PC-3 (cell line): Measurements from ENCODE around the gene WDR1. TPM values are rescaled to one million over a fixed set of nuclear protein-coding genes. Genes with fewer than 3 reads are reported as not detected.

Source experiments
- ATAC-seq: fragments of 200-7000 bp; cut with Tn5 transposase; 2 replicates; pipeline ENCODE4 v1.9.1; 2020; ENCODE audit warnings: mild to moderate bottlenecking, moderate library complexity
- BruUV-seq: library from RNA; stranded (reverse); fragments of 400-500 nt; replicated peaks from 2 replicates; lab custom pipeline; 2021; lab: Mats Ljungman, UMichigan
- CTCF ChIA-PET: fragments of 300-600 bp; sonication (Branson Sonifier 250); formaldehyde crosslinking; loops from one replicate; lab custom pipeline; 2022; ENCODE audit warnings: antibody characterized with exemption; lab: Charles Lee
- POLR2A ChIA-PET: fragments of 300-600 bp; sonication (Branson Sonifier 250); formaldehyde crosslinking; loops from one replicate; lab custom pipeline; 2022; ENCODE audit warnings: antibody characterized with exemption; ENCODE audit not compliant: unreplicated experiment; lab: Charles Lee
- DNase-seq: peaks from one replicate; pipeline ENCODE4 v3.0.0-alpha.2; 2015
- H2AFZ ChIP-seq: fragments of 300-600 bp; sonication (generic); 2 replicates; pipeline ENCODE4 v1.6.0; 2016; ENCODE audit warnings: antibody characterized with exemption, low read length
- H3F3A ChIP-seq: fragments of 300-600 bp; sonication (generic); one replicate; pipeline ENCODE4 v1.6.0; 2017; ENCODE audit warnings: antibody characterized with exemption, low read length, control low read depth, mild to moderate bottlenecking; ENCODE audit not compliant: unreplicated experiment
- H3K27ac ChIP-seq: fragments of 300-600 bp; sonication (generic); 2 replicates; pipeline ENCODE4 v1.5.1; 2016; ENCODE audit warnings: mild to moderate bottlenecking, low read length
- H3K27me3 ChIP-seq: fragments of 300-600 bp; sonication (generic); 2 replicates; pipeline ENCODE4 v1.6.1; 2016; ENCODE audit warnings: low read length, mixed read lengths
- H3K36me3 ChIP-seq: fragments of 300-600 bp; sonication (generic); 2 replicates; pipeline ENCODE4 v1.6.1; 2016; ENCODE audit warnings: low read depth, mixed run types, low read length, mixed read lengths
- H3K4me1 ChIP-seq: fragments of 300-600 bp; sonication (generic); 2 replicates; pipeline ENCODE4 v1.5.1; 2016; ENCODE audit warnings: low read length; ENCODE audit not compliant: insufficient read depth
- H3K4me2 ChIP-seq: fragments of 300-600 bp; sonication (generic); 2 replicates; pipeline ENCODE4 v1.6.0; 2016; ENCODE audit warnings: low read length
- H3K4me3 ChIP-seq: fragments of 300-600 bp; sonication (generic); 2 replicates; pipeline ENCODE4 v1.5.1; 2016; ENCODE audit warnings: mild to moderate bottlenecking, low read length, mixed read lengths
- H3K79me2 ChIP-seq: fragments of 300-600 bp; sonication (generic); 2 replicates; pipeline ENCODE4 v1.6.1; 2017; ENCODE audit warnings: low read length, mixed read lengths
- H3K9ac ChIP-seq: fragments of 300-600 bp; sonication (generic); 2 replicates; pipeline ENCODE4 v1.6.0; 2016; ENCODE audit warnings: mild to moderate bottlenecking, low read length
- H3K9me2 ChIP-seq: fragments of 300-600 bp; sonication (generic); replicated peaks from 2 replicates; pipeline ENCODE4 v1.6.1; 2016; ENCODE audit warnings: mixed run types, low read length, mixed read lengths
- H3K9me3 ChIP-seq: fragments of 300-600 bp; sonication (generic); 2 replicates; pipeline ENCODE4 v1.6.1; 2016; ENCODE audit warnings: low read length, mixed read lengths
- H4K20me1 ChIP-seq: fragments of 300-600 bp; sonication (generic); 2 replicates; pipeline ENCODE4 v1.6.1; 2016; ENCODE audit warnings: low read length, mixed read lengths
- EZH2 ChIP-seq: fragments of 300-600 bp; sonication (generic); IDR thresholded peaks from one replicate; pipeline ENCODE4 v1.6.1; 2017; ENCODE audit warnings: antibody characterized with exemption, mild to moderate bottlenecking, low read length; ENCODE audit not compliant: unreplicated experiment
- EZH2phosphoT487 ChIP-seq: fragments of 300-600 bp; sonication (generic); IDR thresholded peaks from 2 replicates; pipeline ENCODE4 v1.6.1; 2018; ENCODE audit warnings: mild to moderate bottlenecking, antibody characterized with exemption, low read length, borderline replicate concordance
- intact Hi-C: fragments of 100-400 bp; cut with micrococcal nuclease; formaldehyde crosslinking; loops from 2 replicates; pipeline ENCODE4 v1.9.0; 2023
- total RNA-seq: library from RNA; depleted of rRNA; stranded (reverse); fragments of >200 nt; gene quantifications from 2 replicates; pipeline ENCODE4 v1.2.3, GENCODE V29; 2014
- TF ChIP-seq, protein P1 (sequence below): fragments of 300-600 bp; sonication (generic); conservative IDR thresholded peaks from 2 replicates; pipeline ENCODE4 v1.5.1; 2017; ENCODE audit warnings: antibody characterized with exemption, low read depth, mild to moderate bottlenecking, low read length

WDR1 gene
- total RNA-seq, 1 experiment from 2014 or later = 150 TPM

- CTCF ChIA-PET = no interaction called here
- no peaks in the 10 kb centered on the region for H3K9me2 ChIP-seq
- H3K79me2 ChIP-seq = no peaks in the 10 kb centered on the region
- DNase-seq = no peak
- H4K20me1 ChIP-seq = no peaks in the 10 kb centered on the region
- POLR2A ChIA-PET = no interaction called here
- H3K27ac ChIP-seq = no peak overlapping the region
- no peak overlapping the region for H3K9ac ChIP-seq
- no peak overlapping the region for H3K4me2 ChIP-seq
- H2AFZ ChIP-seq = no peak overlapping the region
- no peak overlapping the region for H3K4me3 ChIP-seq
- H3K4me1 ChIP-seq = peaks cover 7% of the 10 kb centered on the region; the same call in 1 of the 2 replicates
- H3K9me3 ChIP-seq = no peaks in the 10 kb centered on the region
- BruUV-seq = no TSS peak
- H3F3A ChIP-seq = no peaks in the 10 kb centered on the region
- no peaks in the 10 kb centered on the region for H3K27me3 ChIP-seq
- no peak for ATAC-seq
- TF ChIP-seq, protein P1, sequence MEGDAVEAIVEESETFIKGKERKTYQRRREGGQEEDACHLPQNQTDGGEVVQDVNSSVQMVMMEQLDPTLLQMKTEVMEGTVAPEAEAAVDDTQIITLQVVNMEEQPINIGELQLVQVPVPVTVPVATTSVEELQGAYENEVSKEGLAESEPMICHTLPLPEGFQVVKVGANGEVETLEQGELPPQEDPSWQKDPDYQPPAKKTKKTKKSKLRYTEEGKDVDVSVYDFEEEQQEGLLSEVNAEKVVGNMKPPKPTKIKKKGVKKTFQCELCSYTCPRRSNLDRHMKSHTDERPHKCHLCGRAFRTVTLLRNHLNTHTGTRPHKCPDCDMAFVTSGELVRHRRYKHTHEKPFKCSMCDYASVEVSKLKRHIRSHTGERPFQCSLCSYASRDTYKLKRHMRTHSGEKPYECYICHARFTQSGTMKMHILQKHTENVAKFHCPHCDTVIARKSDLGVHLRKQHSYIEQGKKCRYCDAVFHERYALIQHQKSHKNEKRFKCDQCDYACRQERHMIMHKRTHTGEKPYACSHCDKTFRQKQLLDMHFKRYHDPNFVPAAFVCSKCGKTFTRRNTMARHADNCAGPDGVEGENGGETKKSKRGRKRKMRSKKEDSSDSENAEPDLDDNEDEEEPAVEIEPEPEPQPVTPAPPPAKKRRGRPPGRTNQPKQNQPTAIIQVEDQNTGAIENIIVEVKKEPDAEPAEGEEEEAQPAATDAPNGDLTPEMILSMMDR = no peak
- no peak for TF ChIP-seq EZH2phosphoT487
- TF ChIP-seq EZH2 = no peak
- intact Hi-C loops = no loop called here
- peaks cover 19% of the 10 kb centered on the region; the same call in 1 of the 2 replicates for H3K36me3 ChIP-seq
Observed at GRCh38 chr4:10082459-10083272, 33.9 kb downstream of the WDR1 start.

GRCh38 chr4:10082047-10082446, 34.6 kb downstream of the WDR1 start:
- Histone ChIP-seq H3K36me3 (peaks cover 20% of the 10 kb centered on the region; the same call in 1 of the 2 replicates), H3K27me3 (no peaks in the 10 kb centered on the region), H3K9me2 (no peaks in the 10 kb centered on the region), H2AFZ (no peak overlapping the region), H3K4me1 (peaks cover 7% of the 10 kb centered on the region; the same call in 1 of the 2 replicates), H3K4me3 (no peak overlapping the region), H3K9ac (no peak overlapping the region), H4K20me1 (no peaks in the 10 kb centered on the region), H3F3A (no peaks in the 10 kb centered on the region), H3K9me3 (no peaks in the 10 kb centered on the region), H3K4me2 (no peak overlapping the region), H3K79me2 (no peaks in the 10 kb centered on the region), H3K27ac (no peak overlapping the region)
- intact Hi-C loops = no loop called here
- CTCF ChIA-PET = no interaction called here
- ATAC-seq (no peak), DNase-seq (no peak)
- POLR2A ChIA-PET = interaction anchor here (0.5 kb wide), 1 partner anchor 14 kb away, joined by 3 read pairs; no protein-coding TSS in a partner anchor
- BruUV-seq = no TSS peak
- TF ChIP-seq EZH2phosphoT487 (no peak), EZH2 (no peak)
- TF ChIP-seq, protein P1 = no peak

DNA sequence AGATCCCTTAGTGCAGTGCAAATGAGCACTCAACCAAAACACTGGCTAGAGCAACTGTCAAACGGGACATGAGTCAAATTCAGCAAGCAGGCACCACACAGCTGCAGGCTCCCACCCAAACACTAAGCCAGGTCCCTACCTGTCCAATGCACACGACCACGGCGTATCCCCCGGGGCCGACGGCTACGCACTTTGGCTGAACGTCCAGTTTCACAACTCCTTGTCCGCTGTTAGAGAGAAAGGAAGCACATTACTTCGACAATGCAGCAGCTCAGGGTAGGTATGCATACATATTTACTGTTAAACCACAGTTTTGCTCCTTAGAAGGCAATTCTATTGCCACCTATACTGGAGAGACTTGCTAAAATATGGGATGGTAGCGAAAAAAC, 35.4 kb downstream of the WDR1 start:
- CTCF ChIA-PET = no interaction called here
- no peaks in the 10 kb centered on the region for H3K79me2 ChIP-seq

More for the DNA sequence above, 35.4 kb downstream of the WDR1 start:
- Histone ChIP-seq H3K4me2 (no peak overlapping the region), H4K20me1 (no peaks in the 10 kb centered on the region), H3K27me3 (no peaks in the 10 kb centered on the region), H3K36me3 (peaks cover 29% of the 10 kb centered on the region; the same call in 1 of the 2 replicates), H3K4me3 (no peak overlapping the region), H3K4me1 (peaks cover 7% of the 10 kb centered on the region; the same call in 1 of the 2 replicates), H3K9me2 (no peaks in the 10 kb centered on the region), H3K27ac (no peak overlapping the region), H2AFZ (no peak overlapping the region), H3K9ac (no peak overlapping the region), H3K9me3 (no peaks in the 10 kb centered on the region), H3F3A (no peaks in the 10 kb centered on the region)
- TF ChIP-seq EZH2 (no peak), EZH2phosphoT487 (no peak)
- TF ChIP-seq, protein P1 = no peak
- POLR2A ChIA-PET = no interaction called here
- intact Hi-C loops = no loop called here
- no TSS peak for BruUV-seq
- DNase-seq (no peak), ATAC-seq (no peak)
